ENCODE measurements around the gene ATF7IP2.

DNA sequence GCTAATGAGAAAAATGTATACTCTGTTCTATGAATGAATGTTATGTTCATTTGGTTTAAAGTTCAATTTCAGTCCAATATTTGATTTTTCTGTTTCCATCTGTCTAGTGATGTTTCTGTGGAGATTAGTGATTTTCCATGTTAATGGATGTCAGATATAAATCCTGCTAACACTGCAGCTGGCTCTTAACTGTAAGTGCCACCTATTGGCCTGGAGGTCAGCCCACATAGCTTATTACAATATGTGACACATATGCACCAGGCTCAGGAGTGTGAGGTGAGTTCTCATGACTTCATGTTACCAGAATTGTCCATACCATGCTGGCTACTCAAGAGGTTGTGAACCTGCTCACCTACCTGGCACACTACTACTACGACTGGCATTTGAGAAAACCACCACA, 17.1 kb downstream of the ATF7IP2 start:
- TF ChIP-seq, protein P1, sequence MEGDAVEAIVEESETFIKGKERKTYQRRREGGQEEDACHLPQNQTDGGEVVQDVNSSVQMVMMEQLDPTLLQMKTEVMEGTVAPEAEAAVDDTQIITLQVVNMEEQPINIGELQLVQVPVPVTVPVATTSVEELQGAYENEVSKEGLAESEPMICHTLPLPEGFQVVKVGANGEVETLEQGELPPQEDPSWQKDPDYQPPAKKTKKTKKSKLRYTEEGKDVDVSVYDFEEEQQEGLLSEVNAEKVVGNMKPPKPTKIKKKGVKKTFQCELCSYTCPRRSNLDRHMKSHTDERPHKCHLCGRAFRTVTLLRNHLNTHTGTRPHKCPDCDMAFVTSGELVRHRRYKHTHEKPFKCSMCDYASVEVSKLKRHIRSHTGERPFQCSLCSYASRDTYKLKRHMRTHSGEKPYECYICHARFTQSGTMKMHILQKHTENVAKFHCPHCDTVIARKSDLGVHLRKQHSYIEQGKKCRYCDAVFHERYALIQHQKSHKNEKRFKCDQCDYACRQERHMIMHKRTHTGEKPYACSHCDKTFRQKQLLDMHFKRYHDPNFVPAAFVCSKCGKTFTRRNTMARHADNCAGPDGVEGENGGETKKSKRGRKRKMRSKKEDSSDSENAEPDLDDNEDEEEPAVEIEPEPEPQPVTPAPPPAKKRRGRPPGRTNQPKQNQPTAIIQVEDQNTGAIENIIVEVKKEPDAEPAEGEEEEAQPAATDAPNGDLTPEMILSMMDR (IDR thresholded peaks at IDR 0.05): no peak
- TF ChIP-seq POLR2A (IDR thresholded peaks at IDR 0.05): no peak

All from testis (tissue), 2 donors.